EH (cell line): ENCODE results near the gene WDR55.
"Not testable (repeated sequence)": the region's sequence is repeated elsewhere in the genome, so short reads cannot be mapped to it uniquely, and the experiment has no call there.

Experiments used
- DNase-seq: peaks from one replicate; pipeline ENCODE4 v3.0.0-alpha.2; 2015; ENCODE audit warnings: low read depth

Gene WDR55

DNA sequence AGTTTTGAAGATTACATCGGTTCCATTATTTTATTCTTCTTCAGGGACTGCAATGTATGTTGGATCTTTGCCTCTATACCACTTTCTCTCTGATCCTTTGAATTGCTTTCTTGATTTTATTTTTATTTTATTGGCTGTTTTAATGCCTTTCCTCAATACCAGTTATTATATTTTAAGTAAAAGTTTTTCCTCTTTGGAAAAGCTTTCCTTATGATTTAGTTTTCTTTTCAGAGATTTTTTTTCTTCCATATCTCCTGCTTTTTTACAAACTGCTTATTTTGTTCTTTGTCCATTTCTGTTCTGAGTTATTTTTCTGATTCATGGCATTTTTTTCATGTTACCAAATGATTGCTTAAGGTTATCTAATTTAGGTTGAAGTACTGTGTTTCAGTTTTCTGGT is 47.1 kb downstream of the WDR55 start:
- DNase-seq: no peak

DNA sequence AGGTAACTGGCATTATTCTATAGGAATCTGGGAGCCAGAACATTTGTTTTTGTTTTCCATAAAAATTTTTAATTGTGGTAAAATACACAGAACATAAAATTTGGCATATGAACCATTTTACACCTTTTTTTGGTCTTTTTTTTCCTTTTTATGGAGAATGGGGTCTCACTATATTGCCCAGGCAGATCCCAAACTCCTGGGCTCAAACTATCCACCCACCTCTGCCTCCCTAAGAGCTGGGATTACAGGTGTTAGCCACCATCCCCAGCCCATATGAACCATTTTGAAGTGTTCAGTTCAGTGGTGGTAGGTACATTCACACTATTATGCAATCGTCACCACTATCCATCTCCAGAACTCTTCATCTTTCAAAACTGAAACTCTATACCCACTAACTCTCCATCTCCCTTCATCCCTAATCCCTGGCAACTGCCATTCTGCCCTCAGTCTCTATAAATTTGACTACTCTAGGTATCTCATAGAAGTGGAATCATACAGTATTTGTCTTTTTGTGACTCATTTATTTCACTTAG is 48.9 kb downstream of the WDR55 start:
- no peak for DNase-seq

DNA sequence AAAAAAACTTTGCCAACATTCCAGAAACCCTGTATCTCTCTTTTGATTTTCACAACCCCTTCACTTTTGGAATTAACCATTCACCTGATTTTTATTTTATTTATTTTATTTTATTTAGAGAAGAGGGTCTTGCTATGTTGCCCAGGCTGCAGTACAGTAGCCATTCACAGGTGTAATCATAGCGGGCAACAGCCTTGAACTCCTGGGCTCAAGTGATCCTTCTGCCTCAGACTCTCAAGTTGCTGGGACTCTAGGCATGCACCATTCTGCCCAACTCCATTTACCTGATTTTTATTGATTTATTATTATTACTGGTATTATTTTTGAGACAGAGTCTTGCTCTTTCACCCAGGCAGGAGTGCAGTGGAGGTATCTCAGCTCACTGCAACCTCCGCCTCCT is 51.5 kb downstream of the WDR55 start:
- not testable (repeated sequence) for DNase-seq

DNA sequence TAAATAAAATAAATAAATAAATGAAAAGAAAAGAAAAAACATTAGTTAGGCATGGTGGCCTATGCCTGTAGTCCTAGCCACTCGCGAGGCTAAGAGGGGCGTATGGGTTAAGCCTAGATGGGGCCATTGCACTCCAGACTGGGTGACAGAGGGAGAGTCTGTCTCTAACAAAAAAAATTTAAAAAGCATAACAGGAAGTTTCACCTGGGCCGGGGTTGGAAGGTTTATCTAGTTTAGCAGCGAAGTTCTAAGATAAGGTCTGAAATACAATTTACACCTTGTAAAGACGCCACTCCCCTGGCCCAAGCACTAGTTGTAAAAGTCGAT is 53.5 kb downstream of the WDR55 start:
- DNase-seq: no peak

DNA sequence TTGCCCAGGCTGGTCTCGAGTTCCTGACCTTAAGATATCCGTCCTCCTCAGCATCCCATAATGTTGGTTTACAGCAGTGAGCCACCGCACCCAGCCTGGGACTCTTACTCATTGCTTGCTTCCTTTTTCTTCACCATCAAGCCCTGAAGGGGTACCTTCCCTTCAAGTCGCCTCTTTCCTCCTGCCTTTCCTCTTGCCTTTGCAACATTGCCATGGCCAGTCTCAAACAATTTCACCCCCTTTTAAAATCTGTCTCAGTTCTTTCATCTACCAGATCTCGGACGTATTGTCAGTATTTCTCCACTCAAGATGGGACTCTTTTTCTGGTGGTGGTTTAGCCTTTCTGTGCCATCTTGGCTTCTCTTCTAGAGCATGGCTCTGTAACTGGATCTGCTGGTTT is 56.0 kb downstream of the WDR55 start:
- DNase-seq: not testable (repeated sequence)

DNA sequence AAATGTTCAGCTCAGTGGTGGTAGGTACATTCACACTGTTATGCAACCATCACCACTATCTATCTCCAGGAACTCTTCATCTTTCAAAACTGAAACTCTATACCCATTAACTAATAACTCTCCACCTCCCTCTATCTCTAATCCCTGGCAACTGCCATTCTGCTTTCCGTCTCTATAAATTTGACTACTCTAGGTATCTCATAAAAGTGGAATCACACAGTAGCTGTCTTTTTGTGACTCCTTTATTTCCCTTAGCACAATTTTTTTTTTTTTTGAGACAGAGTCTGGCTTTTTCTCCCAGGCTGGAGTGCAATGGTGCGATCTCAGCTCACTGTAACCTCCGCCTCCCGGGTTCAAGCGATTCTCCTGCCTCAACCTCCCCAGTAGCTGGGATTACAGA is 56.7 kb downstream of the WDR55 start:
- not testable (repeated sequence) for DNase-seq
